Thoracic aorta (tissue), 2 donors: Measurements from ENCODE around the gene DISC1. TPM values are rescaled to one million over a fixed set of nuclear protein-coding genes. Genes with fewer than 3 reads are reported as not detected.

ENCODE experiments used
- ATAC-seq: fragments of 150-250 bp; one replicate; pipeline ENCODE4 v1.8.0; 2017; ENCODE audit warnings: low read depth; ENCODE audit not compliant: insufficient number of reproducible peaks, low FRiP score
- DNase-seq: peaks from one replicate; pipeline ENCODE4 v3.0.0-alpha.2; 2020; ENCODE audit warnings: low spot score
- H3K27ac ChIP-seq, 2 donors: fragments of 200-600 bp; sonication (generic); 1 replicate in 1 of 2; 2 replicates in 1 of 2; pipeline ENCODE4 v1.5.1; 2016; ENCODE audit warnings: mild to moderate bottlenecking in 2 of 2, moderate library complexity in 2 of 2
- H3K27me3 ChIP-seq: fragments of 200-600 bp; sonication (generic); replicated peaks from 2 replicates; pipeline ENCODE4 v1.6.0; 2016; ENCODE audit warnings: mild to moderate bottlenecking; ENCODE audit not compliant: insufficient read depth
- H3K36me3 ChIP-seq: fragments of 200-600 bp; sonication (generic); one replicate; pipeline ENCODE4 v1.5.1; 2016
- H3K4me1 ChIP-seq, 2 donors: fragments of 200-600 bp; sonication (generic); 1 replicate in 1 of 2; 2 replicates in 1 of 2; pipeline versions ENCODE4 v1.5.1 to v1.6.0; 2016; ENCODE audit warnings: low read depth in 2 of 2, mild to moderate bottlenecking in 1 of 2; ENCODE audit not compliant: control insufficient read depth in 1 of 2
- H3K4me3 ChIP-seq: fragments of 200-600 bp; sonication (generic); 2 replicates; pipeline ENCODE4 v1.5.1; 2016; ENCODE audit warnings: mild to moderate bottlenecking
- H3K9me3 ChIP-seq: fragments of 200-600 bp; sonication (generic); 2 replicates; pipeline ENCODE4 v1.5.1; 2016
- CTCF ChIP-seq: fragments of 200-600 bp; sonication (generic); IDR thresholded peaks from one replicate; pipeline ENCODE4 v1.5.1; 2019; ENCODE audit warnings: antibody characterized with exemption
- total RNA-seq, 2 donors: library from RNA; depleted of rRNA; stranded (reverse); fragments of >200 nt; gene quantifications; one replicate each; pipeline versions ENCODE4 v1.1.0 to v1.2.3, GENCODE V29; 2016

The DISC1 gene
- total RNA-seq, 2 donors from 2014 or later, result 13.1 to 26.9 TPM

GRCh38 chr1:231594123-231594522 is 32.5 kb upstream of the DISC1 start:
- Histone ChIP-seq H3K27ac (no peak overlapping the region), H3K4me1 (no peaks in the 10 kb centered on the region), H3K36me3 (no peaks in the 10 kb centered on the region), H3K27me3 (no peaks in the 10 kb centered on the region), H3K4me3 (no peak overlapping the region), H3K9me3 (no peaks in the 10 kb centered on the region)
- no peak for ATAC-seq
- no peak for DNase-seq
- no peak for TF ChIP-seq CTCF

DNA sequence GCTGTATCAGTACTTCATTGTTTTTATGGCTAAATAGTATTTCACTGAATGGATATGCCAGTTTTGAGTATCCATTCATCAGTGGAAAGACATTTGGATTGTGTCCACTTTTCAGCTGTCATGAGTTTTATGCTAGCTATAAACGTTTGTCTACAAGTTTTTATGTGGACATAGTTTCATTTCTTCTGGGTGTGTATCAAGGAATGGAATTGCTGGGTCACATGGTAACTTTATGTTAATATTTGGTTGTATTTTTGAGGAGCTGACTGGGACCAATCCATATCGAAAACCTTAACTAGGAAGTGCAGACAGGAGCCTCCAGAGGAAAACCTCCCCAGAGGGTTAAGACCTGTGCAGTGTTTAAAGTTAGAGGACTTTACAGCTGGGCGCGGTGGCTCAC is 31.8 kb upstream of the DISC1 start:
- TF ChIP-seq CTCF, result no peak
- Histone ChIP-seq H3K4me1 (no peaks in the 10 kb centered on the region), H3K36me3 (no peaks in the 10 kb centered on the region), H3K9me3 (no peaks in the 10 kb centered on the region), H3K27me3 (no peaks in the 10 kb centered on the region), H3K27ac (no peak overlapping the region), H3K4me3 (no peak overlapping the region)
- ATAC-seq (no peak), DNase-seq (no peak)

- Histone ChIP-seq H3K27ac (no peak overlapping the region), H3K36me3 (no peaks in the 10 kb centered on the region), H3K4me3 (no peak overlapping the region), H3K4me1 (no peaks in the 10 kb centered on the region), H3K9me3 (no peaks in the 10 kb centered on the region), H3K27me3 (no peaks in the 10 kb centered on the region)
- DNase-seq (no peak), ATAC-seq (no peak)
- no peak for TF ChIP-seq CTCF
Measured at GRCh38 chr1:231596337-231596791, 30.2 kb upstream of the DISC1 start.

DNA sequence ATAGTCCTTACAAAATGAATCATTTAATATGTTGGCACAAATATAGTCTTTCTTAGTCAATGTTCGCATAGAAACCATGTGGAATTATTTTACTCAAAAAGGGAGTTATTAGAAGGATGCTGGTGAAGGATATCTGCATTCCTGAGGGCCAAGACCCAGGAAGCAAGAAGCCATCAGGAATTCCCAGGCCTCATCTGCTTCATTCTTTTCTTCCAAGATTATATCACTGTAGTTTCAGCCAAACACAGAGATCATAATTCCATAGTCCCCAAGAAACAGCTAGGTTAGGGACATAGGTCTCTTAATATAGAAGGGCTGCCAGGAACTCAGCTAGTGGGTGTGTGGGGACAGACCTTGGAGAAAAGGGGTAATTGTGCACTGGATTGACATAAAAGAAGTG is 28.6 kb upstream of the DISC1 start:
- no peak for DNase-seq
- H3K4me1 ChIP-seq, result peaks cover 13 to 15% of the 10 kb centered on the region in 2 donors
- no peak overlapping the region for H3K4me3 ChIP-seq
- no peaks in the 10 kb centered on the region for H3K36me3 ChIP-seq
- H3K27ac ChIP-seq, result no peak overlapping the region
- H3K9me3 ChIP-seq, result no peaks in the 10 kb centered on the region
- TF ChIP-seq CTCF, result no peak
- no peaks in the 10 kb centered on the region for H3K27me3 ChIP-seq
- no peak for ATAC-seq

DNA sequence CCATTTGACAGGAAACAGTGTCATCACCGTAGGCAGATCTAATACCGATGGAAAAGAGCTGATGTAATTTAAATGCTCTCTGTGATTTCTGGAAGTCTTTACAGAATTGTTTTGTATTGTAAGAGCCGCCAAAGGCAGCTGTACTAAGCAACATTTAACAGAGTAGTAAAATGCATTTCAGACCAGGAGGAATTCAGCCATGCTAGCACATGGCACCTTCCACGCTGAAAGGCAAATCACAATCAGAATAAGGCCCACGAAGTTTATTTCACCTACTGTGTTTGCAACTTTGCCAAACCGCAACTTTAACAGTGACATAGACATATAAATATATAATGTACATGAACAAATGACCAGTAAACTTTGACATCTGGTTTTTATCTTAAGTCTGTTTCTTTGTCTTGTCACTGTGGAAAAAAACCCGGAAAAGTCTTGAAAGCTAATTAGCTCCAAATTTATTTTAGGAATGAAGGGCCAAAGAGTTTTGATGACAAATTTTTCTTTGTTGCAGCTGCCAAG is 26.1 kb upstream of the DISC1 start:
- H3K4me1 ChIP-seq, result peaks cover 13 to 15% of the 10 kb centered on the region in 2 donors
- no peak overlapping the region for H3K4me3 ChIP-seq
- no peaks in the 10 kb centered on the region for H3K36me3 ChIP-seq
- TF ChIP-seq CTCF, result no peak
- DNase-seq (no peak), ATAC-seq (no peak)
- no peaks in the 10 kb centered on the region for H3K27me3 ChIP-seq
- H3K9me3 ChIP-seq, result no peaks in the 10 kb centered on the region
- no peak overlapping the region for H3K27ac ChIP-seq
